HL-60 (cell line): ENCODE measurements around the gene TUBB.

Source experiments
- DNase-seq, 2 experiments: peaks; one replicate each; pipeline ENCODE4 v3.0.0-alpha.2; 2010 to 2020; ENCODE audit warnings: low read depth in 1 of 2, low spot score in 1 of 2
- H3K27ac ChIP-seq: fragments of 250-450 bp; sonication (Bioruptor Pico); replicated peaks from 2 replicates; pipeline ENCODE4 v1.5.1; 2020; ENCODE audit warnings: mild to moderate bottlenecking, moderate library complexity
- H3K27me3 ChIP-seq: fragments of 250-450 bp; sonication (Bioruptor Pico); 2 replicates; pipeline ENCODE4 v1.5.1; 2021; ENCODE audit warnings: mild to moderate bottlenecking, moderate library complexity; ENCODE audit not compliant: insufficient read depth, poor library complexity, severe bottlenecking
- H3K4me3 ChIP-seq: replicated peaks from 2 replicates; pipeline ENCODE4 v1.5.1; 2011; ENCODE audit warnings: mild to moderate bottlenecking, control low read depth, low read length; ENCODE audit not compliant: insufficient read depth
- CTCF ChIP-seq: IDR thresholded peaks from one replicate; pipeline ENCODE4 v1.5.1; 2011; ENCODE audit warnings: low read length, control low read depth, inconsistent platforms; ENCODE audit not compliant: insufficient read depth
- GABPA ChIP-seq: IDR thresholded peaks from 2 replicates; pipeline ENCODE4 v1.6.1; 2012; ENCODE audit warnings: low read depth
- POLR2AphosphoS5 ChIP-seq: IDR thresholded peaks from 2 replicates; pipeline ENCODE4 v1.6.1; 2012; ENCODE audit warnings: low read depth
- REST ChIP-seq: IDR thresholded peaks from 2 replicates; pipeline ENCODE4 v1.6.1; 2012; ENCODE audit warnings: low read depth; ENCODE audit not compliant: insufficient replicate concordance
- SPI1 ChIP-seq: IDR thresholded peaks from 2 replicates; pipeline ENCODE4 v1.6.1; 2012; ENCODE audit warnings: low read depth, mild to moderate bottlenecking, borderline replicate concordance

The TUBB gene

GRCh38 chr6:30742316-30743098, 22.4 kb downstream of the TUBB start, which contains the start of gene FLOT1:
TSS of gene FLOT1 (minus strand) at chr6:30742687. CDS start at chr6:30742189, 498 bp downstream.
- Histone ChIP-seq H3K27me3 (peaks cover 5% of the 10 kb centered on the region), H3K27ac (peak within 1 kb of the TSS; percentile 67), H3K4me3 (peak within 1 kb of the TSS; percentile 84)
- TF ChIP-seq GABPA (peak; percentile 24; the same call in 1 of the 2 replicates), REST (no peak), CTCF (no peak), SPI1 (no peak), POLR2AphosphoS5 (peak; percentile 79)
- peak; percentile 98 to 99 for DNase-seq

- TF ChIP-seq POLR2AphosphoS5 = peak; percentile 12
- TF ChIP-seq GABPA = no peak
- no peak for TF ChIP-seq CTCF
- Histone ChIP-seq H3K4me3 (peak overlapping the region; percentile 84), H3K27ac (peak overlapping the region; percentile 60), H3K27me3 (peaks cover 5% of the 10 kb centered on the region)
- DNase-seq = no peak
Observed at GRCh38 chr6:30743099-30744053, 23.2 kb downstream of the TUBB start.

GRCh38 chr6:30744054-30744805, 24.1 kb downstream of the TUBB start, which contains the start of gene IER3:
TSS of gene IER3 (minus strand) at chr6:30744547. CDS start at chr6:30744518, 29 bp downstream.
- TF ChIP-seq POLR2AphosphoS5 = peak; percentile 50; the same call in 1 of the 2 replicates
- TF ChIP-seq CTCF = peak; percentile 47
- TF ChIP-seq GABPA = no peak
- Histone ChIP-seq H3K4me3 (peak within 1 kb of the TSS; percentile 84), H3K27me3 (peaks cover 5% of the 10 kb centered on the region), H3K27ac (peak within 1 kb of the TSS; percentile 60)
- DNase-seq = peak in 1 of 2 experiments; percentile 63

- TF ChIP-seq POLR2AphosphoS5 (no peak), GABPA (no peak), REST (no peak), SPI1 (no peak), CTCF (no peak)
- Histone ChIP-seq H3K27me3 (peaks cover 5% of the 10 kb centered on the region), H3K27ac (no peak overlapping the region), H3K4me3 (no peak overlapping the region)
- no peak for DNase-seq
Observed at GRCh38 chr6:30747300-30747687, 27.1 kb downstream of the TUBB start.
